Liver (tissue), 9 donors: ENCODE results near the gene ACSL4. TPM values are rescaled to one million over a fixed set of nuclear protein-coding genes. Genes with fewer than 3 reads are reported as not detected.

Experiments used
- DNase-seq: peaks from one replicate; pipeline ENCODE4 v3.0.0-alpha.2; 2017; ENCODE audit warnings: low spot score
- H3K27ac ChIP-seq, 2 donors: one replicate each; pipeline ENCODE4 v1.7.0; 2013; ENCODE audit warnings: inconsistent platforms in 2 of 2, low read length in 2 of 2, control low read depth in 1 of 2, low read depth in 1 of 2, mild to moderate bottlenecking in 1 of 2
- H3K27me3 ChIP-seq, 4 donors: one replicate each; pipeline versions ENCODE4 v1.6.1 to v1.7.0; 2013; ENCODE audit warnings: low read length in 3 of 4, inconsistent platforms in 1 of 4, mild to moderate bottlenecking in 1 of 4, moderate library complexity in 1 of 4; ENCODE audit not compliant: control insufficient read depth in 4 of 4, insufficient read depth in 4 of 4
- H3K36me3 ChIP-seq, 4 donors: one replicate each; pipeline versions ENCODE4 v1.6.1 to v1.7.0; 2013; ENCODE audit warnings: low read length in 3 of 4, mild to moderate bottlenecking in 3 of 4, low read depth in 1 of 4, moderate library complexity in 1 of 4; ENCODE audit not compliant: control insufficient read depth in 4 of 4, insufficient read depth in 3 of 4
- H3K4me1 ChIP-seq, 4 donors: one replicate each; pipeline versions ENCODE4 v1.6.1 to v1.7.0; 2013; ENCODE audit warnings: low read length in 3 of 4, mild to moderate bottlenecking in 3 of 4, moderate library complexity in 1 of 4; ENCODE audit not compliant: control insufficient read depth in 4 of 4, insufficient read depth in 4 of 4
- H3K4me3 ChIP-seq, 3 donors: one replicate each; pipeline versions ENCODE4 v1.6.1 to v1.7.0; 2013; ENCODE audit warnings: low read length in 3 of 3, control low read depth in 1 of 3, low read depth in 1 of 3, mild to moderate bottlenecking in 1 of 3
- H3K9ac ChIP-seq, 2 donors: one replicate each; pipeline ENCODE4 v1.7.0; 2013; ENCODE audit warnings: low read length in 2 of 2, mild to moderate bottlenecking in 2 of 2, moderate library complexity in 2 of 2, control low read depth in 1 of 2, low read depth in 1 of 2
- H3K9me3 ChIP-seq, 4 donors: one replicate each; pipeline versions ENCODE4 v1.6.1 to v1.7.0; 2013; ENCODE audit warnings: low read length in 3 of 4; ENCODE audit not compliant: control insufficient read depth in 4 of 4
- ATF3 ChIP-seq: IDR thresholded peaks from 2 replicates; pipeline ENCODE4 v1.6.1; 2016; ENCODE audit warnings: antibody characterized with exemption
- CTCF ChIP-seq: fragments of 150-350 bp; IDR thresholded peaks from 2 replicates; pipeline ENCODE4 v1.5.1; 2017; ENCODE audit warnings: improper control_type of control experiment, low read depth, low read length; ENCODE audit not compliant: missing input control
- FOXA1 ChIP-seq: IDR thresholded peaks from 2 replicates; pipeline ENCODE4 v1.6.1; 2016; ENCODE audit warnings: antibody characterized with exemption
- GABPA ChIP-seq, 2 donors: IDR thresholded peaks in 1 of 2; conservative IDR thresholded peaks in 1 of 2; 2 replicates each; pipeline ENCODE4 v1.6.1; 2016; ENCODE audit warnings: antibody characterized with exemption in 2 of 2, mild to moderate bottlenecking in 1 of 2, moderate library complexity in 1 of 2
- HNF4A ChIP-seq, 2 donors: conservative IDR thresholded peaks; 2 replicates each; pipeline ENCODE4 v1.6.1; 2016; ENCODE audit warnings: antibody characterized with exemption in 2 of 2, mild to moderate bottlenecking in 2 of 2
- HNF4G ChIP-seq: IDR thresholded peaks from 2 replicates; pipeline ENCODE4 v1.6.1; 2016; ENCODE audit warnings: antibody characterized with exemption
- JUND ChIP-seq, 2 donors: IDR thresholded peaks; 2 replicates each; pipeline ENCODE4 v1.6.1; 2016; ENCODE audit warnings: antibody characterized with exemption in 2 of 2
- MAX ChIP-seq: IDR thresholded peaks from 2 replicates; pipeline ENCODE4 v1.6.1; 2016; ENCODE audit warnings: antibody characterized with exemption
- NR2F2 ChIP-seq: IDR thresholded peaks from 2 replicates; pipeline ENCODE4 v1.6.1; 2016; ENCODE audit warnings: antibody characterized with exemption
- RAD21 ChIP-seq, 2 donors: IDR thresholded peaks; 2 replicates each; pipeline ENCODE4 v1.6.1; 2016; ENCODE audit warnings: antibody characterized with exemption in 2 of 2, mild to moderate bottlenecking in 2 of 2
- REST ChIP-seq: IDR thresholded peaks from 2 replicates; pipeline ENCODE4 v1.6.1; 2016; ENCODE audit warnings: antibody characterized with exemption, mild to moderate bottlenecking
- RXRA ChIP-seq, 2 donors: IDR thresholded peaks; 2 replicates each; pipeline ENCODE4 v1.6.1; 2017 to 2018; ENCODE audit warnings: antibody characterized with exemption in 2 of 2, mild to moderate bottlenecking in 1 of 2
- SP1 ChIP-seq: IDR thresholded peaks from 2 replicates; pipeline ENCODE4 v1.6.1; 2018; ENCODE audit warnings: antibody characterized with exemption, mild to moderate bottlenecking
- TAF1 ChIP-seq: conservative IDR thresholded peaks from 2 replicates; pipeline ENCODE4 v1.6.1; 2016; ENCODE audit warnings: antibody characterized with exemption, mild to moderate bottlenecking
- YY1 ChIP-seq: IDR thresholded peaks from 2 replicates; pipeline ENCODE4 v1.6.1; 2016; ENCODE audit warnings: antibody characterized with exemption, mild to moderate bottlenecking
- ZBTB33 ChIP-seq: IDR thresholded peaks from 2 replicates; pipeline ENCODE4 v1.6.1; 2016; ENCODE audit warnings: antibody characterized with exemption
- WGBS: extraction: QIAGEN DNeasy Blood & Tissue Kit; methylation state at CpG from one replicate; pipeline ENCODE4 v1.1.7; 2013; 5-methylcytosine and 5-hydroxymethylcytosine counted together
- polyA plus RNA-seq, 2 donors: library from polyadenylated mRNA; stranded (reverse) in 1 of 2; unstranded in 1 of 2; fragments of 200-250 nt in 1 of 2; fragments of >200 nt in 1 of 2; fragmentation: Nextera tagmentation in 1 of 2; extraction: Ambion mirVana in 1 of 2; gene quantifications; one replicate each; pipeline versions ENCODE4 v1.2.1 to v1.2.3, GENCODE V29; 2013 to 2015
- total RNA-seq, 2 donors: library from RNA; depleted of rRNA; stranded (reverse); fragments of >200 nt; gene quantifications; one replicate each; pipeline ENCODE4 v1.2.3, GENCODE V29; 2014
- donor health status: healthy.
- donor health status: healthy.
- donor health status: healthy.
- donor health status: healthy.
- donor health status: healthy.

Gene ACSL4
- total and polyA plus RNA-seq, 4 donors = 5.3 to 928 (median 20.0) TPM

GRCh38 chrX:109776986-109777385, 43.9 kb upstream of the ACSL4 start:
- no peak for DNase-seq
- Histone ChIP-seq H3K9ac (no peak overlapping the region), H3K27me3 (no peaks in the 10 kb centered on the region), H3K27ac (no peak overlapping the region), H3K9me3 (no peaks in the 10 kb centered on the region), H3K4me3 (no peak overlapping the region), H3K4me1 (no peaks in the 10 kb centered on the region), H3K36me3 (no peaks in the 10 kb centered on the region)
- WGBS = 50% methylated on average over 4 of the region's 4 CpGs
- no peak for TF ChIP-seq REST
- TF ChIP-seq FOXA1 = no peak
- TF ChIP-seq ATF3 = no peak
- TF ChIP-seq RXRA (IDR thresholded peaks at IDR 0.05) = no peak
- TF ChIP-seq RAD21 (IDR thresholded peaks at IDR 0.05) = no peak
- TF ChIP-seq YY1 = no peak
- no peak for TF ChIP-seq MAX
- TF ChIP-seq SP1 = no peak
- no peak for TF ChIP-seq JUND (IDR thresholded peaks at IDR 0.05)

- Histone ChIP-seq H3K27me3 (no peaks in the 10 kb centered on the region), H3K27ac (no peak overlapping the region), H3K4me1 (no peaks in the 10 kb centered on the region), H3K4me3 (no peak overlapping the region), H3K9me3 (no peaks in the 10 kb centered on the region), H3K36me3 (no peaks in the 10 kb centered on the region), H3K9ac (no peak overlapping the region)
- TF ChIP-seq ZBTB33 (no peak), HNF4A (conservative IDR thresholded peaks at IDR 0.05) (peak in 1 of 2 donors; percentile 32), NR2F2 (no peak)
- 69% methylated on average over 3 of the region's 3 CpGs for WGBS
- no peak for DNase-seq
These were observed 43.4 kb upstream of the ACSL4 start for GRCh38 chrX:109776432-109776831.

GRCh38 chrX:109775386-109775785, 42.3 kb upstream of the ACSL4 start:
- DNase-seq = no peak
- H3K36me3 ChIP-seq = no peaks in the 10 kb centered on the region
- no peak for TF ChIP-seq MAX
- no peak for TF ChIP-seq ATF3
- TF ChIP-seq TAF1 = no peak
- no peak for TF ChIP-seq HNF4G
- no peak for TF ChIP-seq FOXA1
- TF ChIP-seq REST = no peak
- no peak for TF ChIP-seq GABPA (IDR thresholded peaks at IDR 0.05 in 1 of 2, conservative IDR thresholded peaks at IDR 0.05 in 1 of 2)
- TF ChIP-seq CTCF = no peak
- TF ChIP-seq JUND (IDR thresholded peaks at IDR 0.05) = no peak
- H3K4me3 ChIP-seq = no peak overlapping the region
- WGBS = 94% methylated on average over 3 of the region's 3 CpGs
- no peaks in the 10 kb centered on the region for H3K4me1 ChIP-seq
- no peaks in the 10 kb centered on the region for H3K27me3 ChIP-seq
- H3K9ac ChIP-seq = no peak overlapping the region
- no peak overlapping the region for H3K27ac ChIP-seq
- H3K9me3 ChIP-seq = peaks cover 0 to 3% (median under 1%) of the 10 kb centered on the region in 4 donors
